Stimulated activated CD8-positive, alpha-beta memory T cell treated with anti-CD3 and anti-CD28 coated beads, Interleukin-12 subunit alpha, Interleukin-12 subunit beta, amount 100 ng/mL, for 24 hours (primary cell): ENCODE measurements around the gene LDLRAD2.

Experiments
- DNase-seq: peaks from one replicate; pipeline ENCODE4 v3.0.0-alpha.2; 2020; ENCODE audit errors: extremely low read depth

Gene LDLRAD2

DNA sequence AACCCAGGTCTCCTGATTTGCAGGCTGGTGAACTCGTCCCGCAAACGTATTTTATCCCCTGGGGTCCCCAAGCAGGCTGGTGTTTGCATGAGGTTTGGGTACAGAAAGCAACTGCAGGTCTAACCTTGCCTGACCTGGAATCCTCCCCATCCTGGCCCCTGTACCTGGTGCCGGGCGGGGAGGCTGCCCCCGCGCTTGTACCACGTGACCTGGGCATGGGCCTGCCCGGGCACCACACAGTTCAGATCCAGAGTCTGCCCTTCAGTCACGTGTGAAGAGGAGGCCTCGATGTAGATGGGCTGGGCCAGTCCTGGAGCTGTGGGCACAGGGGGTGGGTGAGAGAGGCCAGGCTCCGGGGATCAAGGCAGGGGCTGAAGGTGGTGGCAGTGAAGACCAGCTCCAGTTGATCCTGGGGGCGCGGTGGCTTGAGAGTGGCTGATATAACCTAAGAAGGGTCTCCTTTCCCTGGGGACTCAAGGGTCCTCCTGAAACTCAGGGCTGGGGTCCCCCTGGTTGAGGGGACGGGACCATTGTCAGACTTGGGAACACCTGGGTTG, 30.6 kb downstream of the LDLRAD2 start:
- no peak for DNase-seq

DNA sequence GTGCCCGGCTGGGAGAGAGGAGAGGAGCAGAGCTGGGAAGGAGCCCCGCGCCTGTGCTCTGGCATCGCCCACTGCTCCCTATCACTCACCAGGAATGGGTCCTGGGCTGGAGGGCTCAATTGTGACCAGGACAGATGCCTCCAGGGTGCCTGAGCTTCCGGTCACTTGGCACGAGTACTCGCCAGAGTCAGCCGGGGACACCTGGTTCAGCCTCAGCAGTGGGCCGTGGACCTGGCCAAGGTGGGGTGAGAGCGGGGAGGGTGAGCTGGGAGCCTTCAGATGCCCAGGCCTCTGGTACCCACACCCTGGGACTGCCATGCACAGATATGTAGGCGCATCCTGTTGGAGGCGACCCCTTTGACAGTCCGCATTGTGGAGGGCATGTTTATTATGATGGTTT, 31.1 kb downstream of the LDLRAD2 start:
- DNase-seq: no peak

DNA sequence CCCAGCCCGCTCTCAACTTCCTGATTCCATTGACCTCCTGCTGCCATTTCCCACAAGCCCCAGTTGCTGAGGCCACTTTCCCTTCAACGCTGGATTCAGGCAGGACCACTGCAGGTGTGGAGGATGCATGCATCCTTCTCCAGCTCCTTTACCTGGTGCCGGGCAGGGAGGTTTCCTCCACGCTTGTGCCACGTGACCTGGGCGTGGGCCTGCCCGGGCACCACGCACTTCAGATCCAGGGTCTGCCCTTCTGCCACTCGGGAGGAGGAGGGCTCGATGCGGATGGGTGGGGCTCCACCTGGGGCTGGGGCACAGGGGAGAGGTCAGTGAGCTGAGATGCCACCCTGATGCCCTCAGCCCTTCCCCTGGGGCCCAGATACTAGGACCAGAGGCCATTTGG, 31.9 kb downstream of the LDLRAD2 start:
- DNase-seq: no peak

DNA sequence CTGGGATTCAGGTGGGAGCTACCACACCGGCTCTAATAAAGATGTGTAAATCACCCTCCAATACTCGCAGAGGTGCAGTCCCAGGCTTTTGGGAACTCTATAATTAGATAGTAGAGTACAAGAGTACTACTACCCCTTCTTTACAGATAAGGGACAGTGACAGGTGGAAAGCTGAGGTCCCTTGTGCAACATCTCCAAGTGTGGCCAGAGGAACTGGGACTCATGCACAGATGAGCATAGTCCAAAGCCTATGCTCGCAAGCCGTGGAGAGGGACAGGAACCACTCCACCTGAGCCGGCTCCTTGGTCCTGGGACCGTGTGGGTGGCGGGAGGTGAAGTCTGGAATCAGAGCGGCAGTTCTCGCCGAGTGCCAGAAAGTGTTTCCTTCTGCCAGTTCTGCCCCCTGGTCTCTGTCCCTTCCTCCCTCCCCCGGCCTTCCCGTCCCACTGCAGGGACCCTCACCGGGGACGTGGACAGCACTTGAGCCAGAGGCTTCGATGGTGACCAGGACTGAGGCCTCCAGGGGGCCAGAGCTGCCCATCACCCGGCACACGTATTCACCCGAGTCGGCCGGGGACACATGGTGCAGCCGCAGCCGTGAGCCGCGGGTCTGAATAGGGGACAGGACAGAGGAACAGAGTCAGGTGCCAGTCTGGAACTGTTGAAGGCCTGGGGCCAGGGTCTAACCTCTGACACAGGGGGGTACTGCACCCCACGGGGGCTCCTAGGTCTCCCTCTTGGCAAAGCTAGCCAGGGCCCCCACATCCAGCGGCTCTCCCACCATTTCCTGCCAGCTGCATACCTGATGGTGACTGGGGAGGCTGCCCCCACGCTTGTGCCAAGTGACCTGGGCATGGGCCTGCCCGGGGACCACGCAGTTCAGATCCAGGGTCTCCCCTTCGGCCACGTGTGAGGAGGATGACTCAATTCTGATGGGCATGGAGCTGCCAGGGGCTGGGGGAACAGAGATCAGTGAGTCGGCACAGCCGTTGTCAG, 33.9 kb downstream of the LDLRAD2 start:
- no peak for DNase-seq

DNA sequence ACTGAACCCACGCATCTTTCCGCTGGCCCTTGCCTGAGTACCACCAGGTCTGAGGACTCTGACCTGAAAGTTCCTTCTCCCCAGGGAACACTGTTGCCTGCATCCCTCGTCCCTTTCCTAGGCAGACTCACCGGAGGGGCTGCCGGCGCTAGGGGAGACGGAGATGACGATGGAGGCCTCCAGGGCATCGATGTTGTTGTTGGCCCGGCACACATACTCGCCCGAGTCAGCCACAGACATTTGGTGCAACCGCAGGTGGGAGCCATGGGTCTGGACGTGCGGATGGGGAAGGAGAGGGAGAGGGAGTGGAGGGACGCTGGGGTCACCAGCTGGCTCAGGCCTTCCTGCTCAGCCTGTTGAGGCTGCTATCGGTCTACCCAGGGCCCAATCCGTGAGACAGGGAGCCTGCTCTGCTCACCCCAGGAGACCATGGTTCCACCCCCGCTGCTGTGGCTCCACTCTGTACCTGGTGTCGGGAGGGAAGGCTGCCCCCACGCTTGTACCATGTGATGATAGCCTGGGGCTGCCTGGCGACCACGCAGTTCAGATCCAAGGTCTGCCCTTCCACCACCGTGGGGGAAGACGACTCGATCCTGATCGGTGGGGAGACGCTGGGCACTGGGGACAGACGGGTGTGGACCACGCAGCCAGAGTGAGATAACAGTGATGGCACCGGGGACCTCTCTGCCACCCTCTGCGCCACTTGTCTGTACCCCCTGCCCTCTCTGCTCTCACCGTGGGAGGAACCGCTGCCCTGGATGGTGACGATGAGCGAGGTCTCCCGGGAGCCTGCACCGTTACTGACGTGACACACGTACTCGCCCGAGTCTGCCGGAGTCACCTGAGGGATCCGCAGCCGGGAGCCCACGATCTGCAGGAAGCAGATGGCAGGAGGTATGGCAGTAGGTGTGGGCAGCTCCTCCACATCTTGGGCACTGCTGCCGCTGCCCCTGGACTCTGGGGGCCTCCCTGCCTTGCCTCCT, 35.4 kb downstream of the LDLRAD2 start:
- DNase-seq: no peak

DNA sequence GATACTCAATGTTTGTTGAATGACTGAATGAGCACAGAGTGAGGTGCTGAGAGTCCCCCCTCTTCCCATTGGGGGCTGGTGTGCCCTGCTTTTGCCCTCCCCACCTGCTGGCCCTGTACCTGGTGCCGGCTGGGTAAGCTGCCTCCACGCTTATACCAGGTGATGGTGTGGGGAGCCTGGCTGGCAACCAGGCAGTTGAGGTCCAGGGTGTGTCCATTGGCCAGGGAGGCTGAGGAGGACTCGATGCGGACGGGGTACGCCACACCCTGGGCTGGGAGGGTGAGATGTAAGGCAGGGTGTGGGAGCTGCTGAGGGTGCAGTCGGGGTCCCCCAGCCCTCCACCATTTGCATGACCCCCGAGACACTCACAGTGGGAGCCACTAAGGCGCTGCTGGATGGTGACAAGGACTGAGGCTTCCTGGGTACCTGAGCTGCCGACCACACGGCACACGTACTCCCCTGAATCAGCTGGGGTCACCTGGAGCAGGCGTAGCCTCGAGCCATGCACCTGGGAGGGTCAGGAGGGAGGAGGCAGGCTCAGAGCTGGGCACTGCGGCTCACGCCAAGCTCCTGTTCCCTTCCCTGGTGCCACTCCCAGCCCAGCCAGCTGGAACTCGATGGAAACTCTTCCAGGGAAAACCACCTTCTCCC, 36.6 kb downstream of the LDLRAD2 start:
- no peak for DNase-seq

DNA sequence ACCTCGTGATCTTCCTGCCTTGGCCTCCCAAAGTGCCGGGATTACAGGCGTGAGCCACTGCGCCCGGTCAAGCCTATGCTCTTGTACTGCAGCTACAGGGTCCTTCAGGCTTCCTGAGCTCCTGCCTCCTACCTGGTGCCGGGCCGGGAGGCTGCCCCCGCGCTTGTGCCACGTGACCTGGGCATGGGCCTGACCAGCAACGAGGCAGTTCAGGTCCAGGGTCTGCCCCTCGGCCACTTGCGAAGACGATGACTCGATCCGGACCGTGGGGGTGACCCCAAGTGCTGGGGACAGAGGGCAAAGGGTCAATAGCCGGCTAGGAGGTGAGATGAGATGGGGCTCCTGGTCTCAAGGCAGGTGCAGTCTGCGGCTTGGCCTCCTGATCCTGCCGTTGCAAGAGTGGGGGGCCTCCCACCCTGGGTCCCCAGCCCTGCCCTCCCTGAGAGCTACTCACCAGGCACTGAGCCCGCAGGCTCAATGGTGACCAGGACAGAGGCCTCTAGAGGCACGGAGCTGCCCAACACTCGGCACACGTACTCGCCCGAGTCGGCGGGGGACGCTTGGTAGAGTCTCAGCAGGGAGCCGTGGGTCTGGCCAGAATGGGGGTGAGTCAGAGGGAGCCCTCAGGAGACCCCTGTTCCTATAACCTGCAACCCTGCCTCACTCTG, 38.0 kb downstream of the LDLRAD2 start:
- DNase-seq: no peak

DNA sequence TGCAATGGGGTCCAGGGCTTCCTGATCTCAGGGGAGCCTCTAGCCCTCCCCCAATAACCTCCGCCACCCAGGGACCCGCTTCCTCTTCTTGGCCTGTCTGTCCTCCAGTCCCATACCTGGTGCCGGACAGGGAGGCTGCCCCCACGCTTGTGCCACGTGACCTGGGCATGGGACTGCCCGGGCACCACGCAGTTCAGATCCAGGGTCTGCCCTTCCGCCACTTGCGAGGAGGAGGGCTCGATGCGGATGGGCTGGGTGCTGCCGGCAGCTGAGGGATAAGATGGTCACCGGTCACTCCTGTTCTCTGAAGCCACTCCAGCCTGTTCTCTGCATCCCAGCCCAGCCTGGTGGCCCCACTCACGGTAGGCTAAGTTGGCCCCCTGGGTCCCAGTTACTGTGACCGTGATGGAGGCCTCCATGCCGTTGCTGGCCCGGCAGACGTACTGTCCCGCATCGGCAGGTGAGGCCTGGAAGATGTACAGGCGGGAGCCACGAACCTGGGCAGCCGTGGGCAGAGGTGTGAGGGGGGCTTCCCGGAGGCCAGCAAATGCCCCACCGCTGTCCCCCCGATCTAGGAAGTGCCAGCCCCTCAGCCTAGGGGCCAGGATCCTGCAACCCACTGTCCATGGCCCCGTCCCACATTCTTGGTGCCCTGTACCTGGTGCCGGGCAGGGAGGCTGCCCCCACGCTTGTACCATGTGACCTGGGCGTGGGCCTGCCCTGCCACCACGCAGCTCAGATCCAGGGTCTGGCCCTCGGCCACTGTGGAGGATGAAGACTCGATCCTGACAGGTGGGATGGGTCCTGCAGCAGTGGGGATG, 39.6 kb downstream of the LDLRAD2 start:
- DNase-seq: no peak

DNA sequence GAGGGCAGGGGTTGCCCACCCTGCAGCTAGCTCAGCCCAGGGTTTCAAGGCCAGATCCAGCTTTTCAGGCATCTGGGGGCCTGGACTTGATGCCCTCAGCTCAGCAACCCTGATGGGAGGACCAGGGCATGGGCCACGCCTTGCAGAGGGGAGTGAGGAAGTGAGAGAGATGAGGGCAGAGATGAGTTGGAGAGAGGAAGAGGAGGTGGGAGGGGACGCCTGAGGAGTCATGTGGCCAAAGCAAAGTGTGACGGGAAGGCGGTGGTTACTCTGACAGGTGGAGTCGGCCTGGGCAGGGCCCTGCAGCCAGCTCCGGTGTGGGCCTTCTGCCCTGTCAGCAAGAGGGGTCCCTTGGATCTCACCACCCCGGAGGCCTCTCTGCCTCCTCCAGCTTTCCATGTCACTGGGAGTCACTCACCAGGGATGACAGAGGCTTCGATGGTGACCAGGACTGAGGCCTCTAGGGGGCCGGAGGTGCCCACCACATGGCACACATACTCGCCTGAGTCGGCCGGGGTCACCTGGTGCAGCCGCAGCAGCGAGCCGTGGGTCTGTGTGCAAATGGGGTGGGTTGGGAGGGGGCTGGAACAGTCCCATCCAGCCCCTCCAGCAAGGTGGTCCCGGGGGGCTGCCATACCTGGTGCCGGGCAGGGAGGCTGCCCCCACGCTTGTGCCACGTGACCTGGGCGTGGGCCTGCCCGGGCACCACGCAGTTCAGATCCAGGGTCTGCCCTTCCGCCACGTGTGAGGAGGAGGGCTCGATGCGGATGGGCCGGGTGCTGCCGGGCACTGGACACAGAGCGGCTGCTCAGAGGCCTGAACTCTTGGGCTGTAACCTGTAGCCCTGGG, 40.4 kb downstream of the LDLRAD2 start:
- no peak for DNase-seq

DNA sequence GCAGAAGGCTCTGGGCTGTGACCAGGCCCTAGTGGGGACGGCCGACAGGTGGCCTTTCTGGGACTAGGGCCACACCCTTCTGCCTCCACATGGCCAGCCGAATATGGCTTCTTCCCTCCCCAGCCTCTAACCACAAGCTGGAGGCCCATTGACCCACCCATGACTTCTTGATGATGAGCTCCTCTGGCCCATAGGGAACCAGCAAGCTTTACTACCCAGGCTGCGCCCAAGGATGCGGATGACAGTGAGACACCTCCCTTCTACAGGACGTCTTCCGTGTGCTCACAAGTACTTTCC, 41.0 kb downstream of the LDLRAD2 start:
- DNase-seq: no peak

DNA sequence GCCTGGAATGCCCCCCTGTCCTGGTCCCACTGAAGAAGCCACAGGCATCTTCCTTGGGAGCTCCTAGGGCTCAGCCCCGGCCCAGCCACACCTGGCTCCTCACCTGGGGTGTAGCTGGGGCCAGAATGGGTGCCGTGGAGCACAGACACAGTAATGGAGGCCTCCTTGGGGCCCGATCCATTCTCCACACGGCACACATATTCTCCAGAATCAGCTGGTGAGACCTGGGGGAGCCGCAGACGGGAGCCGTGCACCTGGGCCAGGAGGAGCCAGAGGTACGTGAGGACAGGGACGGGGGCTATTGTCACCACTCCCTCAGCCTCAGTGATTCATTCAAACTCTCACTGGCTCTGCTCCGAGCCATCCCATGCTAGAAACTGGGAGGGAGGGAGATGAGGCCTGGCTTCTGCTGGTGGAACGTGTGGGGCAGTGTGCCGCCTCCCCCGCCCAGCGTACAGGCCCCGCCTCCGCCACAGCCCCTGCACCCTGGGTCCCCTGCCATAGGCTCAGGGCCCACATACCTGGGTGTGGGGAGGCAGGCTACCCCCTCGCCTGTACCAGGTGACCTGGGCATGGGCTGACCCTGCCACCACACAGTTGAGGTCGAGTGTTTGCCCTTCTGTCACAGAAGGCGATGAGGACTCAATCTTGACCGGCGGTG, 42.2 kb downstream of the LDLRAD2 start:
- DNase-seq: no peak

DNA sequence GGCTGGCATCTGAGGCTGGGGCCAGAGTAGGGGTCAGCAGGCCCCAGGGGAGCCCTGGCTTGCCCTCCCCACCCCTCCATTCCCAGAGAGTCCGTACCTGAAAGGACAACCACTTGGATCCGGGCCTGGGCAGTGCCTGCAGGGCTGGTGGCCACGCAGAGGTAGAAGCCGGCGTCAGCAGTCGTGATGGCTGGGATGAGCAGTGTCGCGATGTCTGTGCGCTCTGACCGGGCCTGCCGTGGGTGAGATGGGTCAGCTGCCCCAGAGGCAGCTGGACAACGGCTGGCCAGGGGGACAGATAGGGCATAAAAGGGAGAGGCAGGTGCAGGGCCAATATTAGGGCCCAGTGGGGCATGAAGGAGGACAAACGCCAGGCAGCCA, 42.7 kb downstream of the LDLRAD2 start:
- no peak for DNase-seq

DNA sequence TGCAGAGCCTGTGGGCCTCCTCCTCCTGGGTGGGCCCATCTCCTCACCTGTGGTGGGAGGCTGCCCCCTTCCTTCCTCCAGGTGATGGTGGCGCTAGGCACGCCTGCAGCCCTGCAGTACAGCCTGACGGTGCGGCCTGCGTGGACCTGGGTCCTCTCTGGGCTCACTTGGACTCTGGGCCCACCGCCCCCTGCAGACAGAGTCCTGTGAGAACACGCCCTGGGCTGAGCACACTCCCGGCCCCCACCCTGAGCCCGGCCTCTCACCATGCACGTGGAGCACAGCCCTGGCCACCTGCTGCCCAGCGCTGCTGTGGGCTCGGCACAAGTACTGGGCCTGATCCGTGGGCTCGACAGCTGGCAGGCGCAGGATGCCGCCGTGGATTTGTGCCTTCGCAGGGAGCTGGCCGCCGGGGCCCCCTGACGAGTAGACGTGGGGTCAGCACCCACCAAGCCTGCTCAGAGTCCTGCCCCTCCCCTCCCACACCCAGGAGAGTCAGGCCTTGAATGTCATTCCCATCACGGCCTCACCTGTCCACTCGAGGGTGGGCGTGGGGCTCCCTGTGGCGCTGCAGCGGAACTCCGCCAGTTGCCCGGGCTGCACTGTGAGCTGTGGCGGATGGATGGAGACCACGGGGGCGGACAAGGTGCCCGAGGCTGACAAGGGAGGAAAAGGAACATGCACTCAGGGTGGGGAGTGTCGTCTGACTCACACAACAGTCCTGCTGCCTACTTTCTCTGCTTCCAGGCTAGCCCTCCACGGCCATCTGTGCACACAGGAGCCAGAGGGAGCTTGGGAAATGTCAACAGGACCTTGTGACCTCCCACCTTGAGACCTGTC, 43.4 kb downstream of the LDLRAD2 start:
- DNase-seq: no peak

DNA sequence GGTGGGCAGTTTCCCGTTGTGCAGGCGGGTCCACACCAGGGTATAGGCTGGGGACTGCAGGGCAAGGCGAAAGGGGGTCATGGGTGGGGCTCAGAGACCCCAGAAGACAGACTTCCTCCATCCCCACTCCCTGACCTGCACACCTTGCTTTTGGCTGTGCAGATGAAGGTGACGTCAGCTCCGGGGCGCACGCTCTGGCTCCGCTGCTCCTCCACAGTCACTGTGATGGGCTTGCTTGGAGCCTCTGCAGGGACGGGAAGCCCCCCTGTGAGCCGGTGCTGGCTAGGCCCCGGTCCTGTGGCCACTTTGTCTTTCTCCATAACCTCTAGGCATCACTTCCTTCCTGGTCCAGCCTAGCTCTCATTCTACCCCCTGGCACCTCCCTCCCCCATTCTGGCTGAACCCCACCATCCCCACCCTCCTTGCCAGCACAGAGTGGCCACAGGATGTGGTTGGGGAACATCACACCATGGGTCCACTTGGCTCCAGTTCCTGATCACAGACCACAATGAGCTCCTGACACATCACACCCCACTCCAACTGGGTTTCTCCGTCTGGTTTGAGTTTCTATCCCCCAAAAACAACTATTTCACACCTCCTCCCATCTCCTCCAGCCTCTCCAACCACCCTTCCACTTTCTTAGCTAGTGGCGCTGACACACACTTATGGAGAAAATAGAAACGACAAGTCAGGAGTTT, 45.2 kb downstream of the LDLRAD2 start:
- no peak for DNase-seq

DNA sequence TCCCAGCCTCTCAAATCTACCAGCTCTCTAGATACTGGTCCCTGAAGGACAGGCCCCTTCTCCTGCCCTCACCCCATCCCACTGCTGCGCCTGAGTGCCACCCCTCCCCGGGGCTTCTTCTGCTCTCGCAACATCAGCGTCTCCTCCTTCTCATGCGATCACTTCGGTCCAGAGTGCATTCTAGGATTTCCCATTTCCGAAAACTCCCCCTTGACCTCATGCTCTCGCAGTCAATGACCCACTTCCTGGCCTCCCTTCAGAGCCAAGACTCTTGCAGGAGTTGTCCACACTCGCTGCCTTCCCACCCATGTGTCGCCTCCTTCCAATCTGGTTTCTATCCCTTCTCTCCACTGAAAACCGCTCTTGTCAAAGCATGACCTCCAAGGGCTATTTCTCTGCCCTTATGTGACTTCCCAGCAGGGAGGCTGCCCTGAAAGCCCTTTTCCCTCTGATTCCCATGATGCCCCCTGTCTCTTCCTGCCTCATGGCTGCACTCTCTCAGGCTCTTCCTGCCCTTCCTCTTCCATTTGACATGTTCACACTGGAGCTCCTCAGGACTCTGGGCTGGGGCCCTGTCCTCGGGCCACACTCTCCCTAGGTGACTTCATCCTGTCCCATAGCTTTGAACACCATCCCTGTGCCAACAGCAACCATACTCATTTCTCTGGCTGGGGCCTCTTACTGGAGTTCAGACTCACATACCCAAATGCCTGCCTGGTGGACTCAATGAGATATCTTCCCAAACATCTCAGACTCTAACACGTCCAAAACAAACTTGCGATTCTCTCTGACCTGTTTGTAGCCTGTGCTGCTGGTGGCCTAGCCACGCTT, 46.0 kb downstream of the LDLRAD2 start:
- no peak for DNase-seq

DNA sequence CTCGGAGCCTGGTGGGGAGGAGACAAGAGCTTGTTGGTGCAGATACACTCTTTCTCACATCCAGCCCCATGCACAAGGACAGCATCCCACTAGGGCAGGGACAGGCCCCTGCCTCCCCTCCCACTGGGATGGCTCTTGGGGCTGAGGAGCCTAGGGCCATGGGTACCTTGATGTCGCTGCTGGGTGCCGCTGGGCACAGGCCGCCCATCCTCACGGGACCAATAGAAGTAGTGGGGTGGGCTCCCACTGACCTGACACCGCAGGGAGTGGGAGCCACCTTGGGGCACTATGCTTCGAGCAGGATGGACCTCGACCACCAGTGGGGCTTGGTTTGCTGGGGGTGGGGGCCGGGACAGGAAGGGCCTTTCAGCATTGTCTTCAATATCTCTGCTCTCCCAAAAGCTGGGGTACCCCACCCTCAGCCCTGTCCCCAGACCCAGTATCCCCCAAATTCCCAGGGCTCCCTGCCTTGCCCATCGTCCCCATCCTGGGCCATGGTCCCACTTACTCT, 47.7 kb downstream of the LDLRAD2 start:
- DNase-seq: no peak
